Inflammatory macrophage (primary cell): ENCODE measurements around the gene BRK1.
"Not testable (repeated sequence)": the region's sequence is repeated elsewhere in the genome, so short reads cannot be mapped to it uniquely, and the experiment has no call there.

Experiments used
- DNase-seq, 2 donors: peaks; one replicate each; pipeline ENCODE4 v3.0.0-alpha.2; 2020 to 2022

BRK1 gene

GRCh38 chr3:10145685-10146084 is 30.2 kb downstream of the BRK1 start:
- peak; percentile 74 to 77 for DNase-seq

GRCh38 chr3:10149226-10149625 is 33.8 kb downstream of the BRK1 start:
- DNase-seq: peak; percentile 79 to 81

GRCh38 chr3:10150987-10151386 is 35.5 kb downstream of the BRK1 start:
- DNase-seq: no peak

- DNase-seq: no peak
These were observed 39.1 kb downstream of the BRK1 start for GRCh38 chr3:10154335-10155122.

- no peak for DNase-seq
These were observed 39.6 kb downstream of the BRK1 start for GRCh38 chr3:10155123-10155472.

- no peak for DNase-seq
These were observed 40.2 kb downstream of the BRK1 start for GRCh38 chr3:10155658-10156057.

GRCh38 chr3:10157031-10157430 is 41.6 kb downstream of the BRK1 start:
- DNase-seq: no peak

- DNase-seq: not testable (repeated sequence)
These were observed 43.1 kb downstream of the BRK1 start for GRCh38 chr3:10158555-10158954.

- DNase-seq: no peak
These were observed 44.9 kb downstream of the BRK1 start for GRCh38 chr3:10160346-10160745.

- no peak for DNase-seq
These were observed 45.5 kb downstream of the BRK1 start for GRCh38 chr3:10160925-10161324.

- DNase-seq: peak; percentile 44 to 72
These were observed 46.7 kb downstream of the BRK1 start for GRCh38 chr3:10162185-10162584.

GRCh38 chr3:10164201-10164545 is 48.7 kb downstream of the BRK1 start:
- DNase-seq: not testable (repeated sequence)

GRCh38 chr3:10164546-10165393 is 49.3 kb downstream of the BRK1 start, which contains the start of gene IRAK2:
IRAK2 (plus strand) TSS chr3:10164919; CDS start chr3:10164955, 36 bp downstream.
- DNase-seq: peak; percentile 54 to 73

GRCh38 chr3:10166213-10166604 is 50.7 kb downstream of the BRK1 start:
- no peak for DNase-seq

GRCh38 chr3:10169000-10169496 is 53.6 kb downstream of the BRK1 start:
- DNase-seq: no peak

- no peak for DNase-seq
These were observed 55.5 kb downstream of the BRK1 start for GRCh38 chr3:10170915-10171478.

GRCh38 chr3:10173095-10173925 is 57.8 kb downstream of the BRK1 start:
- no peak for DNase-seq

- peak; percentile 99 to 100 for DNase-seq
These were observed 58.5 kb downstream of the BRK1 start for GRCh38 chr3:10173926-10174435.

GRCh38 chr3:10175334-10175733 is 59.9 kb downstream of the BRK1 start:
- DNase-seq: not testable (repeated sequence)

GRCh38 chr3:10176150-10176549 is 60.7 kb downstream of the BRK1 start:
- DNase-seq: not testable (repeated sequence)
